Measurements from ENCODE around the gene PLCG2.
"Not testable (repeated sequence)": the region's sequence is repeated elsewhere in the genome, so short reads cannot be mapped to it uniquely, and the experiment has no call there.

The PLCG2 gene

GRCh38 chr16:82008957-82009592, 230.0 kb downstream of the PLCG2 start:
- no peak for DNase-seq

GRCh38 chr16:82009789-82010188, 230.7 kb downstream of the PLCG2 start:
- not testable (repeated sequence) for DNase-seq

- no peak for DNase-seq
Observed at GRCh38 chr16:82010649-82011048, 231.6 kb downstream of the PLCG2 start.

GRCh38 chr16:82011199-82011641, 232.1 kb downstream of the PLCG2 start, which contains the start of gene SDR42E1:
Gene SDR42E1, minus strand, starts transcription at chr16:82011470. Its CDS starts 10,612 bp downstream, at chr16:82000858.
- DNase-seq = peak; percentile 22

Data from NCI-H526 treated with DMSO at 0.1 percent for 48 hours (cell line).